GM12873 (cell line): Measurements from ENCODE around the gene BSN.

Experiments used
- CTCF ChIP-seq: IDR thresholded peaks from 2 replicates; pipeline ENCODE4 v1.5.1; 2012; ENCODE audit warnings: low read depth, mild to moderate bottlenecking, moderate library complexity, low read length, control low read depth; ENCODE audit not compliant: insufficient read depth; ENCODE audit errors: missing control alignments

BSN gene

GRCh38 chr3:49652218-49652902, 98.1 kb downstream of the BSN start:
- no peak for TF ChIP-seq CTCF

GRCh38 chr3:49652903-49653415, 98.7 kb downstream of the BSN start:
- TF ChIP-seq CTCF = no peak

GRCh38 chr3:49653621-49654020, 99.3 kb downstream of the BSN start:
- no peak for TF ChIP-seq CTCF

GRCh38 chr3:49654176-49654825, 100.0 kb downstream of the BSN start:
- no peak for TF ChIP-seq CTCF

- no peak for TF ChIP-seq CTCF
Measured at GRCh38 chr3:49654955-49655556, 100.8 kb downstream of the BSN start.

GRCh38 chr3:49655731-49656285, 101.5 kb downstream of the BSN start:
- TF ChIP-seq CTCF = no peak

- no peak for TF ChIP-seq CTCF
Measured at GRCh38 chr3:49656541-49657112, 102.3 kb downstream of the BSN start.
